Colonic mucosa (tissue), 4 donors: ENCODE measurements around the gene TRAPPC12. TPM values are rescaled to one million over a fixed set of nuclear protein-coding genes. Genes with fewer than 3 reads are reported as not detected.

ENCODE experiments used
- DNase-seq: peaks from one replicate; pipeline ENCODE4 v3.0.0-alpha.2; 2020
- H3K27ac ChIP-seq: fragments of 200-600 bp; one replicate; pipeline ENCODE4 v1.8.0; 2021
- H3K27me3 ChIP-seq: fragments of 200-600 bp; one replicate; pipeline ENCODE4 v1.8.0; 2021
- H3K36me3 ChIP-seq: fragments of 200-600 bp; one replicate; pipeline ENCODE4 v1.8.0; 2021
- H3K4me1 ChIP-seq: fragments of 200-600 bp; one replicate; pipeline ENCODE4 v1.8.0; 2021; ENCODE audit warnings: mild to moderate bottlenecking
- H3K4me3 ChIP-seq: fragments of 200-600 bp; one replicate; pipeline ENCODE4 v1.8.0; 2021
- H3K9ac ChIP-seq, 2 donors: one replicate each; pipeline ENCODE4 v1.7.0; 2013; ENCODE audit warnings: control low read depth in 2 of 2, low read depth in 2 of 2, low read length in 2 of 2
- H3K9me3 ChIP-seq: fragments of 200-600 bp; one replicate; pipeline ENCODE4 v1.8.0; 2021
- intact Hi-C: fragments of 100-400 bp; cut with DNase I; formaldehyde crosslinking; loops from one replicate; pipeline ENCODE4 v1.14.1; 2022
- total RNA-seq, 2 donors: library from RNA; stranded (reverse); fragmentation: NEBNext Ultra II Directional in 1 of 2; extraction: Animal tissue kit (Norgen Biotek cat#: 25700) in 1 of 2; gene quantifications; one replicate each; pipeline ENCODE4 v1.2.1, GENCODE V29; 2021
- TF ChIP-seq, protein P1 (sequence below): fragments of 200-600 bp; IDR thresholded peaks from one replicate; pipeline ENCODE4 v1.8.0; 2022; ENCODE audit warnings: antibody characterized with exemption, mild to moderate bottlenecking
- donor health status: healthy.
- donor health status: DM: no; HTN: no; CAD: no.
- donor health status: DM: no; HTN: no; CAD: no.

Gene TRAPPC12
- total RNA-seq, 2 donors from 2014 or later, result 59.1 to 91.5 TPM

DNA sequence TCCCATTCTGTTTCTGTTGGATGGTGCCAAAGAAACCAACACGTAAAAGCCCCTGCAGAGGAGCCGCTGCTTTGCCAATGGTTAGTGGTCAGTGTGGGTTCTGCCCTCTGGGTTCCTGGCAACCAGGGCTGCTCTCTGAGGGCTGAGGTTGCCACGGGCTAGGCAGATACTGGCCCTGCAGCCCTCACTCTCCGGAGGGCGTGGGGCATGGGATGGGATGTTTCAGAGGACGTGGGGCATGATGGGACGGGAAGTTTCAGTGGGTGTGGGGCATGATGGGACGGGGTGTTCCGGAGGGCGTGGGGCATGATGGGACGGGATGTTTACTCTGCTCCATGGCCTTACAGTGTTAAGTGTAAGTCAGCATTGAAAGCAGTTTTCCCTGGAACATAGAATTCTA, 105.7 kb downstream of the TRAPPC12 start:
- Histone ChIP-seq H3K4me3 (no peak overlapping the region), H3K27me3 (no peaks in the 10 kb centered on the region), H3K36me3 (no peaks in the 10 kb centered on the region), H3K9me3 (no peaks in the 10 kb centered on the region), H3K27ac (no peak overlapping the region), H3K4me1 (no peaks in the 10 kb centered on the region), H3K9ac (no peak overlapping the region)
- intact Hi-C loops, result no loop called here
- TF ChIP-seq, protein P1, sequence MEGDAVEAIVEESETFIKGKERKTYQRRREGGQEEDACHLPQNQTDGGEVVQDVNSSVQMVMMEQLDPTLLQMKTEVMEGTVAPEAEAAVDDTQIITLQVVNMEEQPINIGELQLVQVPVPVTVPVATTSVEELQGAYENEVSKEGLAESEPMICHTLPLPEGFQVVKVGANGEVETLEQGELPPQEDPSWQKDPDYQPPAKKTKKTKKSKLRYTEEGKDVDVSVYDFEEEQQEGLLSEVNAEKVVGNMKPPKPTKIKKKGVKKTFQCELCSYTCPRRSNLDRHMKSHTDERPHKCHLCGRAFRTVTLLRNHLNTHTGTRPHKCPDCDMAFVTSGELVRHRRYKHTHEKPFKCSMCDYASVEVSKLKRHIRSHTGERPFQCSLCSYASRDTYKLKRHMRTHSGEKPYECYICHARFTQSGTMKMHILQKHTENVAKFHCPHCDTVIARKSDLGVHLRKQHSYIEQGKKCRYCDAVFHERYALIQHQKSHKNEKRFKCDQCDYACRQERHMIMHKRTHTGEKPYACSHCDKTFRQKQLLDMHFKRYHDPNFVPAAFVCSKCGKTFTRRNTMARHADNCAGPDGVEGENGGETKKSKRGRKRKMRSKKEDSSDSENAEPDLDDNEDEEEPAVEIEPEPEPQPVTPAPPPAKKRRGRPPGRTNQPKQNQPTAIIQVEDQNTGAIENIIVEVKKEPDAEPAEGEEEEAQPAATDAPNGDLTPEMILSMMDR, result no peak
- DNase-seq, result no peak

DNA sequence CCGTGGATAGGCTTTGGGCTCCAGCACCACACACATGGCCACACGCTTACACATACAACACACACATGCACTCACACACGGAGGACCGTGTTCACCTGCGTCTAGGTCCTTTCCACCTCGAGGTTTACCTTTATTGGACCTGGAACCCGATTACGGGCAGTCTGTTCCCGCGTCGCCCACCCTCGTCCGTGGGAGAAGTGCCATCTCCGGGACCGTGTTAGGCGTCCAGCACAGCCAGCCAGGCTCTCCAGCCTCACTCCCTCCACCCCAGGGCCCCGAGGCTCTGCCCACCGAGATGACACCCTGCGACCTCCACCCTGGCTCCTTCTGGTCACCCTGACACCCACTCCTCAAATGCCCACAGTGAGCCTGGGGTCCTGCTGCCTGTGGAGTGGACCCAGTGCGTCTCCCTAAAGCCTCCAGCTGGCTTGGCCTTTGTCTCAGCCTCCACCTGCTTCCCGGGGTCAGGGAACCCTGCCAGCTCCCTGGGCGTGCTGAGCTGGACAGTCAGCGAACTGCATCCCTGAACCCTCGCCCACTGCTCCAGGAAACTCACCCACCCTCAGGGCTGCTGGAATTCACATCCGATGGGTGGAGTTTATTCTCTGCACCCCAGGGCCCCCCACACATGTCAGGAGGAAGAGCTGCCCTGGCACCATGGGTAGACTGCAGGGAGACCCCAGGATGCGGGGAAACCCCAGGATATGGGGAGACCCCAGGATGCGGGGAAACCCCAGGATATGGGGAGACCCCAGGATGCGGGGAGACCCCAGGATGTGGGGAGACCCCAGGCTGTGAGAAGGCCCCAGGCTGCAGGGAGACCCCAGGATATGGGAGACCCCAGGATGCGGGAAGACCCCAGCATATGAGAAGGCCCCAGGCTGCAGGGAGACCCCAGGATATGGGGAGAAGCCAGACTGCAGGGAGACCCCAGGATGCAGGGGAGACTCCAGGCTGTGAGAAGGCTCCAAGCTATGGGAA, 106.8 kb downstream of the TRAPPC12 start:
- no peak for DNase-seq
- Histone ChIP-seq H3K4me3 (no peak overlapping the region), H3K4me1 (no peaks in the 10 kb centered on the region), H3K9me3 (no peaks in the 10 kb centered on the region), H3K27ac (no peak overlapping the region), H3K9ac (no peak overlapping the region), H3K27me3 (no peaks in the 10 kb centered on the region), H3K36me3 (no peaks in the 10 kb centered on the region)
- TF ChIP-seq, protein P1, result no peak
- intact Hi-C loops, result no loop called here

DNA sequence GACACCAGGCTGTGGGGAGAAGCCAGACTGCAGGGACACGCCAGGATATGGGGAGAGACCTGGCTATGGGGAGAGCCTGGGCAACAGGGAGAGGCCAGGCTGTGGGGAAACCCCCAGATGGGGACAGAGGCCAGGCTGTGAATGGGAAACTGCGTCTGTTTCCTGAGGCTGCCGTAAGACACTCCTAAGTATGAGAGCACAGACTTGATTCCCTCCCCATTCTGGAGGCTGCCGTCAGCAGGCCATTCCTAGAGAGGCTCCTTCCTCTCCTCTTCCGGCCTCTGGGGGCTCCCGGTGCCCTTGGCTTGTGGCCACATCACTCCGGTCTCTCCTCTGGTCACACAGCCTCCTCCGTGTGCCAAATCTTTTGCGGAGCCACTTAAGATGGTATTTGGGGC, 107.5 kb downstream of the TRAPPC12 start:
- no peak overlapping the region for H3K4me3 ChIP-seq
- H3K27me3 ChIP-seq, result no peaks in the 10 kb centered on the region
- DNase-seq, result no peak
- H3K27ac ChIP-seq, result no peak overlapping the region
- H3K9me3 ChIP-seq, result no peaks in the 10 kb centered on the region
- TF ChIP-seq, protein P1, result no peak
- H3K36me3 ChIP-seq, result no peaks in the 10 kb centered on the region
- H3K4me1 ChIP-seq, result no peaks in the 10 kb centered on the region
- intact Hi-C loops, result no loop called here
- no peak overlapping the region for H3K9ac ChIP-seq

DNA sequence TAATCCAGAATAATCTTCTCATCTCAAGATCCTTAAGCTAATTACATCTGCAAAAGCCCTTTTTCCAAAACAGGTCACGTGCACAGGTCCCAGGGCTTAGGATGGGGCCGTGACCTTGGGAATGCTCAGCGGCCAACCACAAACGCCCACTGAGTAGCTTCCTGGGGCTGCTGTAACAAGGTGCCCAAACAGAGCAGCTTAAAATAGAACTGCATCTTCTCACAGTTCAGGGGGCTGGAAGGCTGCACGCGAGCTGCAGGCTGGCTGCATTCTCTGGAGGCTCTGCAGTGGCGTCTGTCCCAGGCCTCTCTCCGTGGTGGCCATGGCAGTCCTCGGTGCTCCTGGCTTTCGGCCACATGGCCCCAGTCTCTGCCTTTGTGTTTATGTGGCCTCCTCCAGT, 107.9 kb downstream of the TRAPPC12 start:
- no peaks in the 10 kb centered on the region for H3K36me3 ChIP-seq
- DNase-seq, result no peak
- no peak overlapping the region for H3K9ac ChIP-seq
- TF ChIP-seq, protein P1, result no peak
- no peaks in the 10 kb centered on the region for H3K27me3 ChIP-seq
- no peak overlapping the region for H3K4me3 ChIP-seq
- H3K9me3 ChIP-seq, result no peaks in the 10 kb centered on the region
- H3K27ac ChIP-seq, result no peak overlapping the region
- H3K4me1 ChIP-seq, result no peaks in the 10 kb centered on the region
- intact Hi-C loops, result no loop called here

DNA sequence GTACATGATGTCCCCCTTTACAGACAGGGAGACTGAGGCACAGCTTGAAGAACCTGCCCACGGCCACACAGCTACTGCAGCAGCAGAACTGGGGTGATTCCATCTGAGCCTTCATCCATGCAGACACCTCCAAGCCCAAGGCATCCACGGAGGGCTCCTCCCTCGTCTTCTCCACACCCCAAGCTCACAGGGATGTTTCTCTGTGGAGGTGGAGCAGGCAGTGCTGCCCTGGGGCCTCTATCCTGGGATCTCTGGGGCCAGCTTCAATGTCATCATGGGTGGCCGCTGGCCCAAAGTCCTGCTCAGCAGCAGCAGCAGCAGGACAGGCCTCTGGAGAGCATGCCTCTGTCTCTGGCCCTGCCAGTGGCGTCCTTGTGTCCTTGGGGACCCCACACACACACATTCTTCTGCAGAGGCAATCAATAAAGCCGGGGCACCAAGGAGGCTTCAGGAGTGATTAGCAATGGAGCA, 108.6 kb downstream of the TRAPPC12 start:
- H3K36me3 ChIP-seq, result no peaks in the 10 kb centered on the region
- TF ChIP-seq, protein P1, result no peak
- intact Hi-C loops, result no loop called here
- H3K9ac ChIP-seq, result no peak overlapping the region
- H3K9me3 ChIP-seq, result no peaks in the 10 kb centered on the region
- DNase-seq, result no peak
- H3K27ac ChIP-seq, result no peak overlapping the region
- H3K4me1 ChIP-seq, result no peaks in the 10 kb centered on the region
- H3K4me3 ChIP-seq, result no peak overlapping the region
- H3K27me3 ChIP-seq, result no peaks in the 10 kb centered on the region
